ENCODE results near the gene MST1.

The MST1 gene

GRCh38 chr3:49659756-49660155 lies 29.5 kb downstream of the MST1 start:
- no peak overlapping the region for H3K27ac ChIP-seq
- H3K27me3 ChIP-seq (replicated peaks), result no peaks in the 10 kb centered on the region
- no peak for DNase-seq
- H3K36me3 ChIP-seq (replicated peaks), result no peaks in the 10 kb centered on the region
- TF ChIP-seq, protein P1, sequence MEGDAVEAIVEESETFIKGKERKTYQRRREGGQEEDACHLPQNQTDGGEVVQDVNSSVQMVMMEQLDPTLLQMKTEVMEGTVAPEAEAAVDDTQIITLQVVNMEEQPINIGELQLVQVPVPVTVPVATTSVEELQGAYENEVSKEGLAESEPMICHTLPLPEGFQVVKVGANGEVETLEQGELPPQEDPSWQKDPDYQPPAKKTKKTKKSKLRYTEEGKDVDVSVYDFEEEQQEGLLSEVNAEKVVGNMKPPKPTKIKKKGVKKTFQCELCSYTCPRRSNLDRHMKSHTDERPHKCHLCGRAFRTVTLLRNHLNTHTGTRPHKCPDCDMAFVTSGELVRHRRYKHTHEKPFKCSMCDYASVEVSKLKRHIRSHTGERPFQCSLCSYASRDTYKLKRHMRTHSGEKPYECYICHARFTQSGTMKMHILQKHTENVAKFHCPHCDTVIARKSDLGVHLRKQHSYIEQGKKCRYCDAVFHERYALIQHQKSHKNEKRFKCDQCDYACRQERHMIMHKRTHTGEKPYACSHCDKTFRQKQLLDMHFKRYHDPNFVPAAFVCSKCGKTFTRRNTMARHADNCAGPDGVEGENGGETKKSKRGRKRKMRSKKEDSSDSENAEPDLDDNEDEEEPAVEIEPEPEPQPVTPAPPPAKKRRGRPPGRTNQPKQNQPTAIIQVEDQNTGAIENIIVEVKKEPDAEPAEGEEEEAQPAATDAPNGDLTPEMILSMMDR (IDR thresholded peaks at IDR 0.05; ENCODE audit: low read depth, low read length, missing control alignments), result no peak
- in situ Hi-C loops (cut with HindIII; ENCODE audit: low pct_ligation_motif_present, low sequenced_read_pairs), result loop anchor here (25.0 kb wide), 1 partner anchor 97 kb away; the partner anchor contains the start of gene BSN
- no peak overlapping the region for H3K4me3 ChIP-seq (ENCODE audit: low read depth, low read length)

GRCh38 chr3:49658711-49659110 lies 30.6 kb downstream of the MST1 start:
- H3K4me3 ChIP-seq (ENCODE audit: low read depth, low read length), result no peak overlapping the region
- no peak for DNase-seq
- in situ Hi-C loops (cut with HindIII; ENCODE audit: low pct_ligation_motif_present, low sequenced_read_pairs), result loop anchor here (25.0 kb wide), 1 partner anchor 96 kb away; the partner anchor contains the start of gene BSN
- no peaks in the 10 kb centered on the region for H3K27me3 ChIP-seq (replicated peaks)
- no peaks in the 10 kb centered on the region for H3K36me3 ChIP-seq (replicated peaks)
- no peak overlapping the region for H3K27ac ChIP-seq
- TF ChIP-seq, protein P1 (IDR thresholded peaks at IDR 0.05; ENCODE audit: low read depth, low read length, missing control alignments), result no peak

GRCh38 chr3:49657208-49657915 lies 31.9 kb downstream of the MST1 start:
- H3K27me3 ChIP-seq (replicated peaks), result no peaks in the 10 kb centered on the region
- no peak overlapping the region for H3K27ac ChIP-seq
- H3K4me3 ChIP-seq (ENCODE audit: low read depth, low read length), result no peak overlapping the region
- in situ Hi-C loops (cut with HindIII; ENCODE audit: low pct_ligation_motif_present, low sequenced_read_pairs), result loop anchor here (25.0 kb wide), 1 partner anchor 95 kb away; the partner anchor contains the start of gene BSN
- H3K36me3 ChIP-seq (replicated peaks), result no peaks in the 10 kb centered on the region
- DNase-seq, result no peak
- TF ChIP-seq, protein P1 (IDR thresholded peaks at IDR 0.05; ENCODE audit: low read depth, low read length, missing control alignments), result no peak

GRCh38 chr3:49656541-49657112 lies 32.6 kb downstream of the MST1 start:
- DNase-seq, result no peak
- in situ Hi-C loops (cut with HindIII; ENCODE audit: low pct_ligation_motif_present, low sequenced_read_pairs), result loop anchor here (25.0 kb wide), 1 partner anchor 94 kb away; the partner anchor contains the start of gene BSN
- no peak overlapping the region for H3K27ac ChIP-seq
- no peak overlapping the region for H3K4me3 ChIP-seq (ENCODE audit: low read depth, low read length)
- no peaks in the 10 kb centered on the region for H3K27me3 ChIP-seq (replicated peaks)
- TF ChIP-seq, protein P1 (IDR thresholded peaks at IDR 0.05; ENCODE audit: low read depth, low read length, missing control alignments), result peak; percentile 31
- H3K36me3 ChIP-seq (replicated peaks), result no peaks in the 10 kb centered on the region

DNA sequence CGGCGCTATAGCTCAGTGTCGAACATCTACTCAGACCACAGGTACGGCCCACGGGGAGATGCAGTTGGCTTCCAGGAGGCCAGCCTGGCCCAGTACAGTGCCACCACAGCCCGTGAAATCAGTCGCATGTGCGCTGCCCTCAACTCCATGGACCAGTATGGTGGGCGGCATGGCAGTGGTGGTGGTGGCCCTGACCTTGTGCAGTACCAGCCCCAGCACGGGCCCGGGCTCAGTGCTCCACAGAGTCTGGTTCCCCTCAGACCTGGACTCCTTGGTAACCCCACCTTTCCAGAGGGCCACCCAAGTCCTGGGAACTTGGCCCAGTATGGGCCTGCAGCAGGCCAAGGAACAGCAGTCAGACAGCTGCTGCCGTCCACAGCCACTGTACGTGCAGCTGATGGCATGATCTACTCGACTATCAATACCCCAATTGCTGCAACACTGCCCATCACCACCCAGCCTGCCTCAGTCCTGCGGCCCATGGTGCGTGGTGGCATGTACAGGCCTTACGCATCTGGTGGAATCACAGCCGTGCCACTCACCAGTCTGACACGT lies 33.5 kb downstream of the MST1 start:
- H3K27me3 ChIP-seq (replicated peaks), result no peaks in the 10 kb centered on the region
- H3K4me3 ChIP-seq (ENCODE audit: low read depth, low read length), result no peak overlapping the region
- in situ Hi-C loops (cut with HindIII; ENCODE audit: low pct_ligation_motif_present, low sequenced_read_pairs), result loop anchor here (25.0 kb wide), 1 partner anchor 94 kb away; the partner anchor contains the start of gene BSN
- H3K36me3 ChIP-seq (replicated peaks), result no peaks in the 10 kb centered on the region
- TF ChIP-seq, protein P1 (IDR thresholded peaks at IDR 0.05; ENCODE audit: low read depth, low read length, missing control alignments), result no peak
- H3K27ac ChIP-seq, result no peak overlapping the region
- no peak for DNase-seq
